ENCODE measurements around the gene SLC9C1.

DNA sequence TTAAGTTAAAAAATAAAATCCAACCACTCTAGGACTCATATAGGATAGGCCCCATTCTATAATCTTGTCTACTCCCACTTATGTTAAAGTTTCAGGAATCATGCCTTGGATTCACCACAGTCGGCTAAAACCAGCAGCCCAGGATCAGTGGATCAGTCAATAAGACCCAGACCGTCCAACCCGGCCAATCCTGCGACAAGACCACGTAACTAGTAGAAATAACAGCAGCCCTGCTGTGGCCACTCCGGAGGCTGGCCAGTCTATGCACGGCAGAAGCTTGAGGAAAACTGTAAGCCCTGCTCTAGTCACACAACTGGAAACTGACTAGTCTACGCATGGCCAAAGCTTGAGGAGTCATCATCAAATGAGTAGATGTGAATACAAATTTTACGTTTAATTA, 12.8 kb upstream of the SLC9C1 start:
- no peak for TF ChIP-seq YY1 (IDR thresholded peaks at IDR 0.05; ENCODE audit: insufficient read depth, insufficient read length)
- no peak for TF ChIP-seq ZNF274 (IDR thresholded peaks at IDR 0.05; ENCODE audit: low read depth, low read length)
- TF ChIP-seq SUZ12 (IDR thresholded peaks at IDR 0.05; ENCODE audit: extremely low read depth, insufficient read depth, insufficient read length), result no peak
